ENCODE measurements around the gene AFAP1.

The AFAP1 gene

DNA sequence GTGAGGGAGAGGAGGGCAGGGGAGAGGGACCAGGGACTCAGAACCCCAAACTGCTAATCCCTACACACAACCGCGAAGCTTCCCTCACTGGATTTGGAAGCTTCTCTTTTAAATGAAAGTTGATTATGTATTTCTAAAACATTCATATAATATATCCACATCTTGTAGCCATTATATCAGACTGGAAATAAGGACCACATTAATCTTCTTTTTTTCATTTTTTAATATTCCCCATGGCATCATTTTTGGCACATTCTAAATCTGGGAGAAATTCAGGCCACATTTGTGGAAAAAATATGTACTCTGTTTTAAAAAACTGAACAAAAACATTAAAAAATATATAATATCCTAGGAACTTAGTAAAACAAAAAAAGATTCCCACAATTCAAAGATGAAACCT is 97.8 kb downstream of the AFAP1 start:
- Histone ChIP-seq H3K4me1 (peaks cover 0 to 44% (median 17%) of the 10 kb centered on the region in 4 donors), H3K9me3 (no peaks in the 10 kb centered on the region), H3K27ac (peak overlapping the region; percentile 70 to 87), H3K36me3 (no peaks in the 10 kb centered on the region), H3K27me3 (no peaks in the 10 kb centered on the region), H3K4me3 (no peak overlapping the region)
- no peak for DNase-seq
- no peak for TF ChIP-seq CTCF (IDR thresholded peaks at IDR 0.05)
- intact Hi-C loops (cut with DNase I; ENCODE audit: low total_unique reads), result no loop called here

DNA sequence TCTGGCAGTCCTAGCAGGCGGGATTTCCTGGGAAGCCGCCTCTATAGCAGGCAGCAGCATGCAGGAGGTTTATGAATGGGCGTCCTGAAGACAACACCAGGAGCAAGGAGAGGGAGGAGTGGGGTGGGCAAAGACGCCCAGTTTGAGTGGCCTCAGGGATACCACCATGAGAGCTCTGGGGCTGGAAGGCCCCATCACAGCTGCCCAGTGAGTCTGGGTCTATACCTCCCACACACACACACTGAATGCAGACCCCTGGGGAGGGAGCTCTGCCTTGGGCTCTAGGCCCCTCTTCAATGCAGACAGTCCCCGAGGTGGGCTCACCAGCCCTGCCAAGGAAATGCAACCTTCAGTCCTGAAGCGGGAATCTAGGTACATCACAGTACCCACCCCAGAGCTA is 98.6 kb downstream of the AFAP1 start:
- Histone ChIP-seq H3K9me3 (no peaks in the 10 kb centered on the region), H3K27me3 (no peaks in the 10 kb centered on the region), H3K36me3 (no peaks in the 10 kb centered on the region), H3K27ac (peak overlapping the region; percentile 70 to 87), H3K4me1 (peaks cover 0 to 44% (median 17%) of the 10 kb centered on the region in 4 donors), H3K4me3 (no peak overlapping the region)
- no peak for DNase-seq
- intact Hi-C loops (cut with DNase I; ENCODE audit: low total_unique reads), result no loop called here
- no peak for TF ChIP-seq CTCF (IDR thresholded peaks at IDR 0.05)

- DNase-seq, result no peak
- Histone ChIP-seq H3K27ac (no peak overlapping the region), H3K9me3 (no peaks in the 10 kb centered on the region), H3K4me1 (peaks cover 0 to 44% (median 17%) of the 10 kb centered on the region in 4 donors), H3K27me3 (no peaks in the 10 kb centered on the region), H3K36me3 (no peaks in the 10 kb centered on the region), H3K4me3 (no peak overlapping the region)
- intact Hi-C loops (cut with DNase I; ENCODE audit: low total_unique reads), result no loop called here
- TF ChIP-seq CTCF (IDR thresholded peaks at IDR 0.05), result no peak
Observed at GRCh38 chr4:7839856-7840255, 99.8 kb downstream of the AFAP1 start.

- H3K27ac ChIP-seq, result peak overlapping the region in 1 of 2 donors; percentile 11
- H3K4me3 ChIP-seq, result no peak overlapping the region
- no peak for DNase-seq
- intact Hi-C loops (cut with DNase I; ENCODE audit: low total_unique reads), result no loop called here
- no peaks in the 10 kb centered on the region for H3K36me3 ChIP-seq
- H3K9me3 ChIP-seq, result no peaks in the 10 kb centered on the region
- TF ChIP-seq CTCF (IDR thresholded peaks at IDR 0.05), result no peak
- H3K4me1 ChIP-seq, result peaks cover 0 to 28% (median 10%) of the 10 kb centered on the region in 4 donors
- no peaks in the 10 kb centered on the region for H3K27me3 ChIP-seq
Observed at GRCh38 chr4:7838136-7838782, 101.4 kb downstream of the AFAP1 start.

DNA sequence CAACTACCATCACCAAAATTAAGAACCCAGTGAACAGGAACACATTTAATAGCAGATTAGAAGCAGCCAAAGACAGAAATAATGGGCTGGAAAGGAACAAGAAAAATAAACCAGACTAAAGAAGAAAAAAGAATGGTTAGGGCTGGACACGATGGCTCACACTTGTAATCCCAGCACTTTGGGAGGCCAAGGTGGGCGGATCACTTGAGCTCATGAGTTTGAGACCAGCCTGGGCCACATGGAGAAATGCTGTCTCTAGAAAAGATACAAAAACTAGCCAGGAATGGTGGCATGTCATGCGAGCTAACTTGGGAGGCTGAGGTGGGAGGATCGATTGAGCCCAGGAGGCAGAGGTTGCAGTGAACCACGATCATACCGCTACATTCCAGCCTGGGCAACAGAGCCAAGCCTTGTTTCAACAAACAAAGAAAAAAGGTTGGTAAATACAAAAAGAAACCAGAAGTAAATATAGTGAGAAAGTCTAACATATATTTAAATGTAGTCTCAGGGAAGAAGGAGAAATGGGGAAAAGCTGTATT is 102.0 kb downstream of the AFAP1 start:
- no peak for TF ChIP-seq CTCF (IDR thresholded peaks at IDR 0.05)

More for the DNA sequence above, 102.0 kb downstream of the AFAP1 start:
- no peaks in the 10 kb centered on the region for H3K36me3 ChIP-seq
- no peaks in the 10 kb centered on the region for H3K9me3 ChIP-seq
- peaks cover 0 to 22% (median 5%) of the 10 kb centered on the region in 4 donors for H3K4me1 ChIP-seq
- intact Hi-C loops (cut with DNase I; ENCODE audit: low total_unique reads), result no loop called here
- H3K4me3 ChIP-seq, result no peak overlapping the region
- no peak for DNase-seq
- no peaks in the 10 kb centered on the region for H3K27me3 ChIP-seq
- peak overlapping the region in 1 of 2 donors; percentile 11 for H3K27ac ChIP-seq
